IPS-18c (cell line): ENCODE data around the gene GEMIN5.

Experiments
- H3K4me3 ChIP-seq: 2 replicates; pipeline ENCODE4 v1.7.0; 2013; ENCODE audit warnings: low read depth, mild to moderate bottlenecking, low read length, moderate library complexity; ENCODE audit not compliant: insufficient read depth
- H3K9me3 ChIP-seq: one replicate; pipeline ENCODE4 v1.6.1; 2013; ENCODE audit warnings: mild to moderate bottlenecking, low read length, moderate library complexity; ENCODE audit not compliant: control insufficient read depth, insufficient read depth

Gene GEMIN5

GRCh38 chr5:154901276-154901675 is 36.7 kb downstream of the GEMIN5 start:
- Histone ChIP-seq H3K9me3 (no peaks in the 10 kb centered on the region), H3K4me3 (no peak overlapping the region)

GRCh38 chr5:154900066-154900465 is 37.9 kb downstream of the GEMIN5 start:
- H3K4me3 ChIP-seq = no peak overlapping the region
- no peaks in the 10 kb centered on the region for H3K9me3 ChIP-seq

DNA sequence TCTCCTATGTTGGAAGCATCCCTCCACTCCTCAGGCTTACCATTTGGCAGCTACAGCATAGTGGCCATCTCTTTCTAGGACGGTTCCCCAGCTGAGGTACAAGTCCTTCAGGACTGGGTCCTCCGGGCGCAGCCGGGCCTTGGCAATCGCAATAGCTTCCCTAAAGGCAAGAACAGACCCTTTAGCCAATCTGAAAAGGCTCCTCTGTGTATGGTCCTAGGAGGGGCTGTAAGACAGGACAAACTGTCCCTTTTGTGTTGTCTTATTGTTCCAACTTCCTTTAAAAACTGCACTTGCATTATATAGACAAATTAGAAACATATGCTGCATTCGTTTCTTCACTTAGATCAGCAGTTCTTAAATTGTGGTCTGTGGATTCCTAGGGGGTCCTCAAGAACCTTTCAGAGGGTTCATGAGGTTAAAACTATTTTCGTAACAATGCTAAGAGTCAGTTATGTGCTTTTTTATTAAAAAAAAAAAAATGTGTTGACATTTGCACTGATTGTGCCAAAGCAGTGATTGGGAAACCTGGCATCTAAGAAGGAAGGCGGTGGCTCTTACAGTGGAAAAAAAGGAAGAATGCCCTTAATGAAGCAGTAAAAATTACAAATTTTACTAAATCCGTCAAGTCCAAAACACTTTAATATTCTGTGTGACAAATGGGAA is 38.7 kb downstream of the GEMIN5 start:
- H3K4me3 ChIP-seq = no peak overlapping the region
- H3K9me3 ChIP-seq = no peaks in the 10 kb centered on the region

DNA sequence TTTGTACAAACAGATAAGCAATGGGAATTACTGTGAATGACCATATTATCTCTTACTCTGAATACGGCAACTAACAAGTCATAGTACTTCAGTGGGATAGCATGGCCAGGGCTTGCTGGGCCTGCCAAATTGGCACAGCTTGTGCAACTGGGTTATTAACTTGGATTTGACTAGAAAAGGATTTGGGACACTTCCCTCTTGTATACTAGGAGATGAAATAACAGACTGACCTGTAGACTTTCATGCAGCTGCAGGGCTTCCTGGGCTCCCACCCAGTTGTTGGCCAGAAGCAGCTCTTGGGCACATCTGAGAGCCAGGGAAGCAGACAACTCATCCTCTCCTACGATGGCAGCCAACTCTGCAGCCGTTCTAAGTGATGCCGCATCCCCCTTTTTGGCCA is 39.8 kb downstream of the GEMIN5 start:
- H3K4me3 ChIP-seq = no peak overlapping the region
- no peaks in the 10 kb centered on the region for H3K9me3 ChIP-seq

DNA sequence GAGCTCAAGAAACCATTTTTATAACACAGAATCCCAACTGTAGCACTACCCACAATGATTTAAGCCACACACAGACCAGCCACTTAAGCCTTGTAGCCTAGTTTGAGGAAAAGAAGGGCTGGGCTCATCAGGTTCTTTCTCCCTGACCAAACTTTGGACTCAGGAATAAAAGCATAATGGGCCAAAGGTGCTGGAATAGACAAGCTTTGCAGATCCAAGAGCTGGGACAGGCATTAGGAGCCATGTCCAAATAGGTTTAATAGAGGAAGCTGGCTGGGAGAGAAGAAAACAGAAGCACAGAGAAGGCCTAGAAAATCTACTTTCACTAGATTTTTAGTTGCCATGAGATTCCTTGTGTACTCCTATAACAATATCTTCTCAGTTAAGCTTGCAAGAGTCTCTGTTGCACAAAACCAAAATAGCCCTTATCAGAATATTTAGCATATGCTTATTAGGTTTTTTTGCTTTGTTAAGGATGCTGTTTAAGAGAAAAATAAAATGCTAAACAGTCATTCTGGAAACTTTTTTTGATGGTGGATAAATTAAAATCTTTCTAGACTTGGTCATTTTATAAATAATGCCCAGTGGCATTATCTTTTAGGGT is 41.3 kb downstream of the GEMIN5 start:
- H3K9me3 ChIP-seq = no peaks in the 10 kb centered on the region
- H3K4me3 ChIP-seq = no peak overlapping the region

GRCh38 chr5:154895606-154896561 is 42.1 kb downstream of the GEMIN5 start:
- Histone ChIP-seq H3K9me3 (no peaks in the 10 kb centered on the region), H3K4me3 (no peak overlapping the region)

DNA sequence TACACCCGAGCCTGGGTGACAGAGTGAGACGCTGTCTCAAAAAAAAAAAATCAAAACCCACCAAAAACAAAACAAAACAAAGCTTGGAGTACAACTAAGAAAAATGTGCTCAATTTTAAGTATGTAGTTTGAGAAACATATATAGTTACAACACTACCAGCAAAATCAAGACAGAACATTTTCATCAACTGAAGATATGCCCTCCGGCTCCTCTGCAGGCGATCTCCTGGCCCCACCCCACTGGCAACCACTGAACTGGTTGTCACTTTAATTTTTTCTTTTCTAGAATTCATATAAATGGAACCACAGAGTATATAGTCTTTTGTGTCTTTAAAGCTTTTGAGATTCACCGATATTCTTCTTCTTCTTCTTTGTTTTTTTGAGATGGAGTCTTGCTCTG is 44.6 kb downstream of the GEMIN5 start:
- Histone ChIP-seq H3K9me3 (no peaks in the 10 kb centered on the region), H3K4me3 (no peak overlapping the region)

DNA sequence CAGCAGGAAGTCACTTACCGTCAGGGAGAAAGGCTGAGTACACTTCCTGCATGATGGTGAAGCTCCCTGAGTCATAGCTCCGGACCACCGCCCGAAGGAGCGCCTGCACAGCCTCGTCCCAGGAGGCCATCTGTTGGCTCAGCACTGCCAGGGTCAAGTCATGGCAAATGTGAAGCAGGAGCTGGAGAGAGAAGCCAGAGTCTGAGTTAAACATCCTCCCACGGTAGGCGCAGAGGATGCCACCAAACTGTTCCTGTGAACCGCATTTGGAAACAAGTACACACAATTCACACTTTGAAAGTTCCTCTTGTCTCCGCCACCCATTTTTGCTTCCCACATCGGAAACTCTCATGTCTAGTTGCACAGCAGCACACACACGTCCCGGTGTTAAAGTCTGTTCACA is 45.6 kb downstream of the GEMIN5 start:
- Histone ChIP-seq H3K4me3 (no peak overlapping the region), H3K9me3 (no peaks in the 10 kb centered on the region)

DNA sequence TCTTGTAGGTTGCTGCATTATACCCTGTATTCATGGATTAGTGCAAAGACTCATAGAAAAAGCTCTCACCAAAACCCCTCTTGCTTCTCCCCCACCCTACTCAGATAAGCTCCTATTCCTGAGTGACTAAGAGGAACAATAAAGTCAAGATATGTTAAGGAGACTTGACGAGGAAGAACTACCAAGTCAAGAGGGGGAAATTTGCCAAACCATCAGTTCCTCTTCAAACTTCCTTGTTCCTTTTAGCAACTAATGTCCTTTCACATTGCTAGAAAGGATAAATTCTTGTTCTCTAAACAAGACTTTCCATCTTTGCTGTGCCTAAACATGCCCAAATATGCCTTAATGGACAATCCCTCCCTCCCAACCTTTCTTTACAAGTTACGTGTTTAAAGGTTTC is 52.6 kb downstream of the GEMIN5 start:
- Histone ChIP-seq H3K9me3 (peaks cover 12% of the 10 kb centered on the region), H3K4me3 (no peak overlapping the region; the same call in 1 of the 2 replicates)

GRCh38 chr5:154884424-154884823 is 53.6 kb downstream of the GEMIN5 start:
- H3K9me3 ChIP-seq = peaks cover 12% of the 10 kb centered on the region

GRCh38 chr5:154881986-154882385 is 56.0 kb downstream of the GEMIN5 start:
- H3K9me3 ChIP-seq = peaks cover 12% of the 10 kb centered on the region
- no peak overlapping the region for H3K4me3 ChIP-seq

More at GRCh38 chr5:154884424-154884823, 53.6 kb downstream of the GEMIN5 start:
- H3K4me3 ChIP-seq = no peak overlapping the region

- no peak overlapping the region for H3K4me3 ChIP-seq
These were observed 59.2 kb downstream of the GEMIN5 start for GRCh38 chr5:154878642-154879335.

DNA sequence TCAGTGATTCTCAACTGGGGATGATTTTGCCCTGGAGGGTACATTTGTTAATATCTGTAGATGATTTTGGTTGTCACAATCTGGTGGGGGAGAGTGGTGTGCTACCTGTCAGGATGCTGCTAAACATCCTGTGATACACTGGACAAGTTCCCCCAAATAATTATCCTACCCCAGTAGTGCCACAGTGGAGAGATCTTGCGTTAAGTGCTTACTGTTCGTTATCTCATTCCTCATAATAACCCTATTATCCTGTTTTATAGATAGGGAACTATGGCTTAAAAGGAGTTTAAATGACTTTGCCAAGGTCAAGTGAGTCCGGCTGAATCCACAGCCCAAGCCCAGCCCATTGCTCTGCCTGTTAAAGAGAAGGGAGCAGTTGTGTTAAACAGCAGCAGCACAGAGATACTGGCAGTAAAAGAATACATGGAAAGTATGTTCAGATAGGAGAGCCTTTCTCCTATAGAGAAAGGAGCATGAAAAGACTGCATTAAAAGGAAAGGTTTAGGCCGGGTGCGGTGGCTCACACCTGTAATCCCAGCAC is 64.2 kb downstream of the GEMIN5 start:
- H3K4me3 ChIP-seq = no peak overlapping the region
- no peaks in the 10 kb centered on the region for H3K9me3 ChIP-seq

More at GRCh38 chr5:154878642-154879335, 59.2 kb downstream of the GEMIN5 start:
- H3K9me3 ChIP-seq = peaks cover 3% of the 10 kb centered on the region

- Histone ChIP-seq H3K9me3 (no peaks in the 10 kb centered on the region), H3K4me3 (no peak overlapping the region)
These were observed 66.3 kb downstream of the GEMIN5 start for GRCh38 chr5:154871734-154872133.

GRCh38 chr5:154868702-154869101 is 69.3 kb downstream of the GEMIN5 start:
- H3K4me3 ChIP-seq = no peak overlapping the region
- no peaks in the 10 kb centered on the region for H3K9me3 ChIP-seq

GRCh38 chr5:154866841-154867240 is 71.2 kb downstream of the GEMIN5 start:
- Histone ChIP-seq H3K9me3 (no peaks in the 10 kb centered on the region), H3K4me3 (no peak overlapping the region)
